SK-N-SH treated with all-trans-retinoic acid at 6 μM for 48 hours (cell line): ENCODE measurements around the gene ZWILCH.

Experiments
- ATAC-seq: fragments of 200-7000 bp; cut with Tn5 transposase; 3 replicates; pipeline ENCODE4 v1.9.1; 2020; ENCODE audit warnings: mild to moderate bottlenecking, moderate library complexity
- BACH2 ChIP-seq: fragments of 250-450 bp; sonication (Bioruptor Pico); IDR thresholded peaks from 2 replicates; pipeline ENCODE4 v1.9.0; 2021; ENCODE audit warnings: mild to moderate bottlenecking, borderline replicate concordance
- CSDC2 ChIP-seq: fragments of 250-450 bp; sonication (Bioruptor Pico); IDR thresholded peaks from 2 replicates; pipeline ENCODE4 v1.5.0; 2020; ENCODE audit warnings: mild to moderate bottlenecking, moderate library complexity
- GLIS3 ChIP-seq: fragments of 250-450 bp; sonication (Bioruptor Pico); IDR thresholded peaks from 2 replicates; pipeline ENCODE4 v1.5.0; 2020; ENCODE audit warnings: mild to moderate bottlenecking, moderate library complexity
- ISL1 ChIP-seq: fragments of 250-450 bp; sonication (Bioruptor Pico); IDR thresholded peaks from 2 replicates; pipeline ENCODE4 v2.1.2; 2022; ENCODE audit warnings: mild to moderate bottlenecking, moderate library complexity
- OSR1 ChIP-seq: fragments of 250-450 bp; sonication (Bioruptor Pico); IDR thresholded peaks from 2 replicates; pipeline ENCODE4 v1.8.0; 2022; ENCODE audit warnings: moderate library complexity, mild to moderate bottlenecking, inconsistent platforms
- PPARA ChIP-seq: fragments of 250-450 bp; sonication (Bioruptor Pico); IDR thresholded peaks from 2 replicates; pipeline ENCODE4 v1.5.0; 2020; ENCODE audit warnings: mild to moderate bottlenecking, borderline replicate concordance
- SNAI2 ChIP-seq: fragments of 250-450 bp; sonication (Bioruptor Pico); IDR thresholded peaks from 2 replicates; pipeline ENCODE4 v1.5.0; 2020; ENCODE audit warnings: mild to moderate bottlenecking, moderate library complexity
- TCF4 ChIP-seq: fragments of 250-450 bp; sonication (Bioruptor Pico); IDR thresholded peaks from 2 replicates; pipeline ENCODE4 v1.8.0; 2021; ENCODE audit warnings: mild to moderate bottlenecking, moderate library complexity, borderline replicate concordance
- TSHZ2 ChIP-seq: fragments of 250-450 bp; sonication (Bioruptor Pico); IDR thresholded peaks from 2 replicates; pipeline ENCODE4 v1.5.0; 2020; ENCODE audit warnings: mild to moderate bottlenecking, moderate library complexity
- ZC3H10 ChIP-seq: fragments of 250-450 bp; sonication (Bioruptor Pico); IDR thresholded peaks from 2 replicates; pipeline ENCODE4 v1.5.1; 2021; ENCODE audit warnings: mild to moderate bottlenecking, moderate library complexity
- ZFP3 ChIP-seq: fragments of 250-450 bp; sonication (Bioruptor Pico); IDR thresholded peaks from 2 replicates; pipeline ENCODE4 v1.5.0; 2020; ENCODE audit warnings: mild to moderate bottlenecking, moderate library complexity
- ZFP30 ChIP-seq: fragments of 450-650 bp; formaldehyde crosslinking; IDR thresholded peaks from 2 replicates; pipeline ENCODE4 v1.5.0; 2022; ENCODE audit warnings: mild to moderate bottlenecking, moderate library complexity
- ZNF565 ChIP-seq: fragments of 450-650 bp; formaldehyde crosslinking; conservative IDR thresholded peaks from 2 replicates; pipeline ENCODE4 v1.5.0; 2020; ENCODE audit warnings: low read depth, mild to moderate bottlenecking, moderate library complexity
- ZNF70 ChIP-seq: fragments of 450-650 bp; formaldehyde crosslinking; IDR thresholded peaks from 2 replicates; pipeline ENCODE4 v1.5.0; 2020; ENCODE audit warnings: mild to moderate bottlenecking, moderate library complexity
- ZNF8 ChIP-seq: fragments of 450-650 bp; formaldehyde crosslinking; IDR thresholded peaks from 2 replicates; pipeline ENCODE4 v1.5.0; 2020; ENCODE audit warnings: mild to moderate bottlenecking, moderate library complexity
- TF ChIP-seq, protein P1 (sequence below): fragments of 250-450 bp; sonication (Bioruptor Pico); IDR thresholded peaks from 2 replicates; pipeline ENCODE4 v1.5.1; 2021; ENCODE audit warnings: mild to moderate bottlenecking, moderate library complexity
- TF ChIP-seq, protein P2 (sequence below): fragments of 250-450 bp; sonication (Bioruptor Pico); IDR thresholded peaks from 2 replicates; pipeline ENCODE4 v1.8.0; 2020; ENCODE audit warnings: mild to moderate bottlenecking, moderate library complexity, borderline replicate concordance
- TF ChIP-seq, protein P3 (sequence below): fragments of 250-450 bp; sonication (Bioruptor Pico); IDR thresholded peaks from 2 replicates; pipeline ENCODE4 v1.8.0; 2021; ENCODE audit warnings: low read depth, mild to moderate bottlenecking, moderate library complexity, borderline replicate concordance
- TF ChIP-seq, protein P4 (sequence below): fragments of 250-450 bp; sonication (Bioruptor Pico); IDR thresholded peaks from 2 replicates; pipeline ENCODE4 v1.5.1; 2020; ENCODE audit warnings: low read depth, mild to moderate bottlenecking, moderate library complexity

The ZWILCH gene

GRCh38 chr15:66542896-66543295 lies 37.8 kb downstream of the ZWILCH start:
- TF ChIP-seq SNAI2 (CRISPR knock-in tag), result no peak
- no peak for ATAC-seq

DNA sequence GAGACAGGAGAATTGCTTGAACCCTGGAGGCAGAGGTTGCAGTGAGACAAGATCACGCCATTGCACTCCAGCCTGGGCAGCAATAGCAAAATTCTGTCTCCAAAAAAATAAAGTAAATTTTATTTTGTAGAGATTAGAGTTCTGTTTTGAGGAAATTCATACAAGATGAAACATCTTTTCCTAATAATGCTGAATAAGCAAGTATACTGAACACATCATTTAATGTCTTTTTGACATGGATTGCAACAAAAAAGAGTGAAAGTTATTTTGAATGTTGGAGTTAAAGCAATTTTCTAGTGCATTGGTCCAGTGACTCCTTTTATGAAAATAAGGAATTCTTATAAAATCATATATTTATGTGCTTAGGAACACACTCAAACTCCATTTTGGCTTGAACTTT lies 40.1 kb downstream of the ZWILCH start:
- no peak for ATAC-seq

GRCh38 chr15:66555685-66556084 lies 50.6 kb downstream of the ZWILCH start:
- no peak for TF ChIP-seq TCF4 (CRISPR knock-in tag)
- TF ChIP-seq, protein P1, sequence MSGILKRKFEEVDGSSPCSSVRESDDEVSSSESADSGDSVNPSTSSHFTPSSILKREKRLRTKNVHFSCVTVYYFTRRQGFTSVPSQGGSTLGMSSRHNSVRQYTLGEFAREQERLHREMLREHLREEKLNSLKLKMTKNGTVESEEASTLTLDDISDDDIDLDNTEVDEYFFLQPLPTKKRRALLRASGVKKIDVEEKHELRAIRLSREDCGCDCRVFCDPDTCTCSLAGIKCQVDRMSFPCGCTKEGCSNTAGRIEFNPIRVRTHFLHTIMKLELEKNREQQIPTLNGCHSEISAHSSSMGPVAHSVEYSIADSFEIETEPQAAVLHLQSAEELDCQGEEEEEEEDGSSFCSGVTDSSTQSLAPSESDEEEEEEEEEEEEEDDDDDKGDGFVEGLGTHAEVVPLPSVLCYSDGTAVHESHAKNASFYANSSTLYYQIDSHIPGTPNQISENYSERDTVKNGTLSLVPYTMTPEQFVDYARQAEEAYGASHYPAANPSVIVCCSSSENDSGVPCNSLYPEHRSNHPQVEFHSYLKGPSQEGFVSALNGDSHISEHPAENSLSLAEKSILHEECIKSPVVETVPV (CRISPR knock-in tag), result no peak
- no peak for TF ChIP-seq ZNF70 (CRISPR knock-in tag)
- TF ChIP-seq ZC3H10, result no peak
- TF ChIP-seq, protein P2, sequence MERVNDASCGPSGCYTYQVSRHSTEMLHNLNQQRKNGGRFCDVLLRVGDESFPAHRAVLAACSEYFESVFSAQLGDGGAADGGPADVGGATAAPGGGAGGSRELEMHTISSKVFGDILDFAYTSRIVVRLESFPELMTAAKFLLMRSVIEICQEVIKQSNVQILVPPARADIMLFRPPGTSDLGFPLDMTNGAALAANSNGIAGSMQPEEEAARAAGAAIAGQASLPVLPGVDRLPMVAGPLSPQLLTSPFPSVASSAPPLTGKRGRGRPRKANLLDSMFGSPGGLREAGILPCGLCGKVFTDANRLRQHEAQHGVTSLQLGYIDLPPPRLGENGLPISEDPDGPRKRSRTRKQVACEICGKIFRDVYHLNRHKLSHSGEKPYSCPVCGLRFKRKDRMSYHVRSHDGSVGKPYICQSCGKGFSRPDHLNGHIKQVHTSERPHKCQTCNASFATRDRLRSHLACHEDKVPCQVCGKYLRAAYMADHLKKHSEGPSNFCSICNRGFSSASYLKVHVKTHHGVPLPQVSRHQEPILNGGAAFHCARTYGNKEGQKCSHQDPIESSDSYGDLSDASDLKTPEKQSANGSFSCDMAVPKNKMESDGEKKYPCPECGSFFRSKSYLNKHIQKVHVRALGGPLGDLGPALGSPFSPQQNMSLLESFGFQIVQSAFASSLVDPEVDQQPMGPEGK (CRISPR knock-in tag), result no peak
- TF ChIP-seq ZNF8 (CRISPR knock-in tag), result no peak
- TF ChIP-seq, protein P3, sequence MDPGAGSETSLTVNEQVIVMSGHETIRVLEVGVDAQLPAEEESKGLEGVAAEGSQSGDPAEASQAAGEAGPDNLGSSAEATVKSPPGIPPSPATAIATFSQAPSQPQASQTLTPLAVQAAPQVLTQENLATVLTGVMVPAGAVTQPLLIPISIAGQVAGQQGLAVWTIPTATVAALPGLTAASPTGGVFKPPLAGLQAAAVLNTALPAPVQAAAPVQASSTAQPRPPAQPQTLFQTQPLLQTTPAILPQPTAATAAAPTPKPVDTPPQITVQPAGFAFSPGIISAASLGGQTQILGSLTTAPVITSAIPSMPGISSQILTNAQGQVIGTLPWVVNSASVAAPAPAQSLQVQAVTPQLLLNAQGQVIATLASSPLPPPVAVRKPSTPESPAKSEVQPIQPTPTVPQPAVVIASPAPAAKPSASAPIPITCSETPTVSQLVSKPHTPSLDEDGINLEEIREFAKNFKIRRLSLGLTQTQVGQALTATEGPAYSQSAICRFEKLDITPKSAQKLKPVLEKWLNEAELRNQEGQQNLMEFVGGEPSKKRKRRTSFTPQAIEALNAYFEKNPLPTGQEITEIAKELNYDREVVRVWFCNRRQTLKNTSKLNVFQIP, result no peak
- no peak for TF ChIP-seq PPARA
- no peak for TF ChIP-seq OSR1 (CRISPR knock-in tag)
- TF ChIP-seq ZFP3 (CRISPR knock-in tag), result no peak
- TF ChIP-seq, protein P4, sequence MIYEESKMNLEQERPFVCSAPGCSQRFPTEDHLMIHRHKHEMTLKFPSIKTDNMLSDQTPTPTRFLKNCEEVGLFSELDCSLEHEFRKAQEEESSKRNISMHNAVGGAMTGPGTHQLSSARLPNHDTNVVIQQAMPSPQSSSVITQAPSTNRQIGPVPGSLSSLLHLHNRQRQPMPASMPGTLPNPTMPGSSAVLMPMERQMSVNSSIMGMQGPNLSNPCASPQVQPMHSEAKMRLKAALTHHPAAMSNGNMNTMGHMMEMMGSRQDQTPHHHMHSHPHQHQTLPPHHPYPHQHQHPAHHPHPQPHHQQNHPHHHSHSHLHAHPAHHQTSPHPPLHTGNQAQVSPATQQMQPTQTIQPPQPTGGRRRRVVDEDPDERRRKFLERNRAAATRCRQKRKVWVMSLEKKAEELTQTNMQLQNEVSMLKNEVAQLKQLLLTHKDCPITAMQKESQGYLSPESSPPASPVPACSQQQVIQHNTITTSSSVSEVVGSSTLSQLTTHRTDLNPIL (CRISPR knock-in tag), result no peak
- ATAC-seq, result no peak

More for the DNA sequence above, 40.1 kb downstream of the ZWILCH start:
- TF ChIP-seq ZNF70 (CRISPR knock-in tag) (no peak), ZC3H10 (no peak), ZNF565 (CRISPR knock-in tag) (no peak), TCF4 (CRISPR knock-in tag) (no peak), ISL1 (CRISPR knock-in tag) (no peak), OSR1 (CRISPR knock-in tag) (no peak), GLIS3 (CRISPR knock-in tag) (no peak), TSHZ2 (CRISPR knock-in tag) (no peak), PPARA (no peak), SNAI2 (CRISPR knock-in tag) (no peak), BACH2 (CRISPR knock-in tag) (no peak), ZNF8 (CRISPR knock-in tag) (no peak), CSDC2 (CRISPR knock-in tag) (no peak), ZFP30 (CRISPR knock-in tag) (no peak)
- TF ChIP-seq, protein P4 (CRISPR knock-in tag), result no peak
- TF ChIP-seq, protein P2 (CRISPR knock-in tag), result no peak
